ENCODE data around the gene IL17D.

Gene IL17D

DNA sequence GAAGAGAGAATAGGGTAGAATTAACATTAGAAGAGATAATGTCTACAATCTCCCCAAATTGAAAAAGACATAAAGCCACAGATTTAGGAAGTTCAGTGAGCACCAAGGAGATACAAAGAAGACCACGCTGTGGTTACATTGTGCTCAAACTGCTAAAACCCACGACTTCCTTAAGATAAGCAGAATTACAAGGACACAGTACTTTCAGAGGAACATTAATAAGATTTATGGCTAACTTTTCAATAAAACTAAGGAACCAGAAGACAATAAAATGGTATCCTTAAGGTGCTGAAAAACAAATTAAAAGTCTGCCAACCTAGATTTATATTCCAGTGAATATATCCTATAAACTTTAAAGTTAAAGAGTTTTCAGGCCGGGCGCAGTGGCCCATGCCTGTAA, 7.4 kb upstream of the IL17D start:
- DNase-seq = no peak

GRCh38 chr13:20699715-20700114, 3.8 kb upstream of the IL17D start:
- no peak for DNase-seq

GRCh38 chr13:20700288-20700687, 3.2 kb upstream of the IL17D start:
- DNase-seq = no peak

DNA sequence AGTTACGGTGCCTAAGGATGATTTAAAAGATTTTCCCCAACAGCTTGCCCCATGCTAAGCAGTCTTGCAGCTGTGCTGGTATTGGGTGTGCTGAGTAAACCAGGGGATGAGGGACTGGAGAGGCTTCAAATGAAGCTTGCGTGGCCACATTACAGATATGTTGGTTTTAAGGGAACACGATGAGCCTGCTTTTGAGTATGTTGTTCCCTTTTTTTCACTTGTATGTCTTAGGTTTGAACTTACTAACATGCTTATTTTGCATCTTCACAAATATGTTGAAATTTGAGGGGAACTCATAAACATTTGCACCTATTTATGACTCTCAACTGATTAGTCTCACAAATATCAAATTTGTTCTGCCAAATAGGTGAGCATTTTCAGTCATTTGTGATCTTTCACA, 2.0 kb upstream of the IL17D start:
- DNase-seq = no peak

GRCh38 chr13:20702530-20702914, 977 bp upstream of the IL17D start:
- no peak for DNase-seq

DNA sequence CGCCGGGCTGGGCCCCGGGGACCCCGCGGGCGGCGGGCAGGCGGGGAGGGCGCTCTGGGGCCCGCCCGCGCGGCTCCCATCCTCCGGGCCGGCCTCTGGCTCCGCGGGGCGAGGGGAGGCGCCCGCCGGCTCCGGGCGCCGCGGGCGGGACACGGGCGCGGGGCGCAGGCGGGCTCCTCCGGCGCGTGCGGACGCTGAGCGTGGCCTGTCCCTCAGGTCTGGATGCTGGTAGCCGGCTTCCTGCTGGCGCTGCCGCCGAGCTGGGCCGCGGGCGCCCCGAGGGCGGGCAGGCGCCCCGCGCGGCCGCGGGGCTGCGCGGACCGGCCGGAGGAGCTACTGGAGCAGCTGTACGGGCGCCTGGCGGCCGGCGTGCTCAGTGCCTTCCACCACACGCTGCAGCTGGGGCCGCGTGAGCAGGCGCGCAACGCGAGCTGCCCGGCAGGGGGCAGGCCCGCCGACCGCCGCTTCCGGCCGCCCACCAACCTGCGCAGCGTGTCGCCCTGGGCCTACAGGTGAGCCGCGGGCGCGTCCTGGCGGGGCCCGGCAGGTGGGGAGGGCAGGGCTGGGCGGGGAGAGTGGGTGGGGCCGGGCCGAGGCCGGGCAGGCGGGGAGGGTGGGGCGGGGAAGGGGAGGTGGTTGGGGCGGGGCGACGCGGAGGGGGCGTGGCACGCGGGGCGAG, 420 bp downstream of the IL17D start:
- DNase-seq = peak; percentile 88

GRCh38 chr13:20704459-20705069, 1.1 kb downstream of the IL17D start:
- DNase-seq = no peak

- DNase-seq = no peak
Measured at GRCh38 chr13:20706661-20707060, 3.2 kb downstream of the IL17D start.

DNA sequence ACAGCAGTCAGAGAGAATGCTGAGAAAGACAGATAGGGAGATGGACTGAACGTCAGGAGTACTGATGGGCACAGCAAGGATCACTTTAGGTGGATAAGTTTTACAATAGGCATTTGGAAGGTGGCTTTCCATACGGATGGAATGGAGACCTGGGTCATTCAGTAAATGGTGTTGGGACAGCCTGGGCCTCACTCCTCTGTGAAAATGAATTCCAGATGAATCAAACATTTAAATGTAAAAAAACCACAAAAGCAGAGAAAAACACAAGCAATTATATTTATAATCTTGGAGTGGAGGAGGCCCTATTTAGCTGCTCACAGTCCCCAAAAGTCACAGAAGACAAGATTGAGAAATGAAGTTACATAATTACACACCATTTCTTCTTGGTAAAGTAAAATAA, 4.7 kb downstream of the IL17D start:
- DNase-seq = no peak

- DNase-seq = no peak
Measured at GRCh38 chr13:20709369-20709768, 5.9 kb downstream of the IL17D start.

- no peak for DNase-seq
Measured at GRCh38 chr13:20709782-20710181, 6.3 kb downstream of the IL17D start.

- no peak for DNase-seq
Measured at GRCh38 chr13:20711301-20712044, 8.0 kb downstream of the IL17D start.

DNA sequence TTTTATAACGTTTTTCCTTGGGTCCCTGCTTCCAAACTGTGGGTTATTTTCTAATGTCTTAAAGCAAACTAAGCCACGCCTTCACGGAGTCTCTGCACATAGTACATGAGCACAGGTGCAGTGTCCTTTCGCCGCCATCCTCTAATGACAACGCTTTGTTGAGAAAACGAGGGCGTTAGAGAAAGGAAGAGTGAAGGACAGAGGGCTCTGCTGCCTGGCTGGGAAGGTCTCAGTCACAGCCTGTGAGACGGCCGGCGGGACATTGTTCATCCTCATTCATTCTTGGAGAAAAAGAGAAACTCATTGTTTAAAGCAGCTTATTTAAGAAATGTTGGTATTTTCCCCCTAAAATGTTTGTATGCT, 9.5 kb downstream of the IL17D start:
- no peak for DNase-seq

- no peak for DNase-seq
Measured at GRCh38 chr13:20713751-20714150, 10.3 kb downstream of the IL17D start.

DNA sequence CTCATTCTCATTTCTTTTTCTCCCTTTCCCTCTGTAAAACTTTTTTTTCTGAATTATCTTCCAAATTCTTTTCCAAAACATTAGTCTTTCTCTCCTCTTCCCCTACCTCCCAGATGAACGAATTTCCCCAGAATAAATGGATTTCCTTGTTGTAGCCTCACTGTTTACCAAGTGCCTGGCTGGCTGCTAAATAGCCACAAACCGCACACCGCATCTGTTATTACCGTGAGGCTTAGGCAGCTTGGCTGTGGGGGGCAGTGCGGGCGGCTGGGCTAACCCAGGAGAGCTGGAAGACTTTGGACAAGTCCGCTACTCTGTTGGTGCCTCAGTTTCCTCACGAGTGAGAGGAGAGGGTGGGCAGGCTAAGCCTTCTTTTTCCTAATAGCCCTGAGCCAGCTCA, 10.7 kb downstream of the IL17D start:
- no peak for DNase-seq

GRCh38 chr13:20714563-20715329, 11.2 kb downstream of the IL17D start:
- no peak for DNase-seq

GRCh38 chr13:20715330-20715712, 11.8 kb downstream of the IL17D start:
- DNase-seq = no peak

DNA sequence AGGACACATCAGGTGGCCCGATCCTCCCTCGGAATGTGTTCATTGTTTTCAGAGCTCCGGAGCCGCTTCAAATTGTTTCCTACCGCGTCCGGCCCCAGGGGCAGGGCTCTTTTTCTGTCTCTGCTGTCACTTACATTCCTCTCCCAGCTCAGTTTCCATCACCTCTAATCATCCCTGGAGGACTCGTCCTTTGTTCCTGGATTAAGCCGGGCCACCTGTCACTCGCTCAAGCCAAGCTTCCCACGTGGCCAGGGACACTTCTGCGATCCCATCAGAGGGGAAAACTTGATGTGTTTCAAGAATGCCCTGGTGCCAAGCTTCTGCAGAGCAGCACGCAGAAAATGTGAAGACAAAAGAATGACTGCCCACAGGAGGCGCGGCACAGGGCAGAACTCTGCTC, 13.5 kb downstream of the IL17D start:
- no peak for DNase-seq

GRCh38 chr13:20717581-20718542, 14.4 kb downstream of the IL17D start:
- DNase-seq = no peak

GRCh38 chr13:20718958-20719566, 15.6 kb downstream of the IL17D start:
- DNase-seq = no peak

- DNase-seq = no peak
Measured at GRCh38 chr13:20719783-20720182, 16.3 kb downstream of the IL17D start.

- DNase-seq = no peak
Measured at GRCh38 chr13:20720499-20720898, 17.0 kb downstream of the IL17D start.

Measured in RPMI8226 (cell line).